Breast epithelium (tissue), 4 donors: Measurements from ENCODE around the gene CTSC. TPM values are rescaled to one million over a fixed set of nuclear protein-coding genes. Genes with fewer than 3 reads are reported as not detected.

Source experiments
- DNase-seq, 2 donors: peaks; one replicate each; pipeline ENCODE4 v3.0.0-alpha.2; 2019; ENCODE audit warnings: low spot score in 2 of 2
- H3K27ac ChIP-seq, 2 donors: fragments of 200-600 bp; sonication (generic) in 1 of 2; one replicate each; pipeline ENCODE4 v1.5.1; 2016 to 2019; ENCODE audit warnings: mild to moderate bottlenecking in 1 of 2
- H3K27me3 ChIP-seq, 2 donors: fragments of 200-600 bp; sonication (generic) in 1 of 2; one replicate each; pipeline versions ENCODE4 v1.5.1 to v1.6.0; 2017 to 2019; ENCODE audit warnings: control low read depth in 1 of 2, mild to moderate bottlenecking in 1 of 2
- H3K36me3 ChIP-seq: fragments of 200-600 bp; one replicate; pipeline ENCODE4 v1.5.1; 2019
- H3K4me1 ChIP-seq, 2 donors: fragments of 200-600 bp; sonication (generic); one replicate each; pipeline ENCODE4 v1.5.1; 2016 to 2019; ENCODE audit warnings: control low read depth in 1 of 2
- H3K4me3 ChIP-seq, 3 donors: fragments of 200-600 bp; sonication (generic); 1 replicate in 2 of 3; 2 replicates in 1 of 3; pipeline ENCODE4 v1.5.1; 2016 to 2019; ENCODE audit warnings: mild to moderate bottlenecking in 3 of 3, moderate library complexity in 2 of 3
- H3K9me3 ChIP-seq, 2 donors: fragments of 200-600 bp; sonication (generic) in 1 of 2; one replicate each; pipeline ENCODE4 v1.5.1; 2016 to 2019; ENCODE audit warnings: control low read depth in 1 of 2
- POLR2A ChIP-seq: fragments of 450-650 bp; IDR thresholded peaks from one replicate; pipeline ENCODE4 v1.6.1; 2016; ENCODE audit warnings: antibody characterized with exemption, mild to moderate bottlenecking, moderate library complexity
- POLR2AphosphoS5 ChIP-seq, 3 donors: sonication (generic); formaldehyde crosslinking; IDR thresholded peaks; one replicate each; pipeline ENCODE4 v1.6.1; 2017; ENCODE audit warnings: antibody characterized with exemption in 3 of 3
- intact Hi-C: fragments of 100-400 bp; cut with DNase I; formaldehyde crosslinking; loops from one replicate; pipeline ENCODE4 v1.15.1; 2023; ENCODE audit warnings: low total_unique reads
- total RNA-seq, 3 donors: library from RNA; depleted of rRNA; stranded (reverse); fragments of >200 nt; gene quantifications; one replicate each; pipeline ENCODE4 v1.1.0, GENCODE V29; 2016
- TF ChIP-seq, protein P1 (sequence below), 3 donors: fragments of 450-650 bp; IDR thresholded peaks; one replicate each; pipeline ENCODE4 v1.5.1; 2016 to 2017; ENCODE audit warnings: antibody characterized with exemption in 3 of 3, mild to moderate bottlenecking in 3 of 3, moderate library complexity in 3 of 3

The CTSC gene
- total RNA-seq, 3 donors from 2014 or later: 56.0 to 103 (median 64.1) TPM

DNA sequence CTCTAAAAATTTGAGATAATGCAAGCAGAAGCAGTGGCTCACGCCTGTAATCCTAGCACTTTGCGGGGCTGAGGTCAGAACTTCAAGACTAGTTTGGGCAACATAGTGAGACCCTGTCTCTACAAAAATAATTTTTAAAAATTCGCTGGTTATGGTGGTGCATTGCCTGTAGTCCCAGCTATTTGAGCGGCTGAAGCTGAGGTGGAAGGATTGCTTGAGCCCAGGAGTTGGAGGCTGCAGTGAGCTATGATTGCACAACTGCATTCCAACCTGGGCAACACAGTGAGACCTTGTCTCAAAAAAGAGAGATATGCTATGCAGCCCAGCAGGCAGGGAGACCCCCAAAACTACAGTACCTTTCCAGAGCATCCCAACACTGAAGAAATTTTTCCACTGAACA, 2.3 kb downstream of the CTSC start:
- no peaks in the 10 kb centered on the region for H3K36me3 ChIP-seq
- no peaks in the 10 kb centered on the region for H3K9me3 ChIP-seq
- no peak overlapping the region for H3K27ac ChIP-seq
- H3K4me3 ChIP-seq: peak overlapping the region in 1 of 3 donors; percentile 32
- no peaks in the 10 kb centered on the region for H3K4me1 ChIP-seq
- H3K27me3 ChIP-seq: no peaks in the 10 kb centered on the region
- intact Hi-C loops: no loop called here
- no peak for TF ChIP-seq POLR2AphosphoS5 (IDR thresholded peaks at IDR 0.05)
- TF ChIP-seq, protein P1, sequence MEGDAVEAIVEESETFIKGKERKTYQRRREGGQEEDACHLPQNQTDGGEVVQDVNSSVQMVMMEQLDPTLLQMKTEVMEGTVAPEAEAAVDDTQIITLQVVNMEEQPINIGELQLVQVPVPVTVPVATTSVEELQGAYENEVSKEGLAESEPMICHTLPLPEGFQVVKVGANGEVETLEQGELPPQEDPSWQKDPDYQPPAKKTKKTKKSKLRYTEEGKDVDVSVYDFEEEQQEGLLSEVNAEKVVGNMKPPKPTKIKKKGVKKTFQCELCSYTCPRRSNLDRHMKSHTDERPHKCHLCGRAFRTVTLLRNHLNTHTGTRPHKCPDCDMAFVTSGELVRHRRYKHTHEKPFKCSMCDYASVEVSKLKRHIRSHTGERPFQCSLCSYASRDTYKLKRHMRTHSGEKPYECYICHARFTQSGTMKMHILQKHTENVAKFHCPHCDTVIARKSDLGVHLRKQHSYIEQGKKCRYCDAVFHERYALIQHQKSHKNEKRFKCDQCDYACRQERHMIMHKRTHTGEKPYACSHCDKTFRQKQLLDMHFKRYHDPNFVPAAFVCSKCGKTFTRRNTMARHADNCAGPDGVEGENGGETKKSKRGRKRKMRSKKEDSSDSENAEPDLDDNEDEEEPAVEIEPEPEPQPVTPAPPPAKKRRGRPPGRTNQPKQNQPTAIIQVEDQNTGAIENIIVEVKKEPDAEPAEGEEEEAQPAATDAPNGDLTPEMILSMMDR (IDR thresholded peaks at IDR 0.05): no peak
- TF ChIP-seq POLR2A: no peak
- no peak for DNase-seq

- DNase-seq: no peak
- Histone ChIP-seq H3K27ac (no peak overlapping the region), H3K4me3 (no peak overlapping the region), H3K36me3 (no peaks in the 10 kb centered on the region), H3K9me3 (no peaks in the 10 kb centered on the region), H3K4me1 (no peaks in the 10 kb centered on the region), H3K27me3 (no peaks in the 10 kb centered on the region)
- TF ChIP-seq, protein P1 (IDR thresholded peaks at IDR 0.05): no peak
- intact Hi-C loops: no loop called here
Observed at GRCh38 chr11:88333862-88334261, 3.7 kb downstream of the CTSC start.

DNA sequence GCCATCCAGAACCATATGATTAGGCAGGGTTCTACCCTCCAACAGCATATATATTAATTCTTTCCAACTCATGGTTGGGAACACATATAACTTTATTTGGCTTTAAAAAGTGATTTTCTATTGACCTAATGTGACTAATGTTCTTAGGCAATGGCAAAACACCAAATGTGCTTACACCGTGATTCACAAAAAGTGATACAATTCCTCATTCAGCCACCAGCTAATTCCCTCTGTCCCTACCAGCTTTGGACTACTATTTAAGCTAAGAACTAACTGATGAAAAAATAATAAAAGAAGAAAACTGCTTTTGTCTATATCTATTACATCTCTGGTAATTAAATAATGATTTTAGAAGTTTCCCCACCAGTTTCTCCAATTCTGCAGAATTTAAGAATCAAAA, 4.7 kb downstream of the CTSC start:
- H3K4me1 ChIP-seq: no peaks in the 10 kb centered on the region
- no peaks in the 10 kb centered on the region for H3K36me3 ChIP-seq
- intact Hi-C loops: no loop called here
- H3K4me3 ChIP-seq: no peak overlapping the region
- TF ChIP-seq POLR2AphosphoS5 (IDR thresholded peaks at IDR 0.05) (no peak), POLR2A (no peak)
- TF ChIP-seq, protein P1 (IDR thresholded peaks at IDR 0.05): no peak
- no peaks in the 10 kb centered on the region for H3K27me3 ChIP-seq
- DNase-seq: no peak
- no peaks in the 10 kb centered on the region for H3K9me3 ChIP-seq
- H3K27ac ChIP-seq: no peak overlapping the region

- Histone ChIP-seq H3K27ac (no peak overlapping the region), H3K9me3 (no peaks in the 10 kb centered on the region), H3K4me3 (no peak overlapping the region), H3K4me1 (no peaks in the 10 kb centered on the region), H3K36me3 (no peaks in the 10 kb centered on the region), H3K27me3 (no peaks in the 10 kb centered on the region)
- TF ChIP-seq, protein P1 (IDR thresholded peaks at IDR 0.05): no peak
- TF ChIP-seq POLR2AphosphoS5 (IDR thresholded peaks at IDR 0.05) (no peak), POLR2A (no peak)
- no peak for DNase-seq
- intact Hi-C loops: no loop called here
Observed at GRCh38 chr11:88330826-88331428, 6.6 kb downstream of the CTSC start.

DNA sequence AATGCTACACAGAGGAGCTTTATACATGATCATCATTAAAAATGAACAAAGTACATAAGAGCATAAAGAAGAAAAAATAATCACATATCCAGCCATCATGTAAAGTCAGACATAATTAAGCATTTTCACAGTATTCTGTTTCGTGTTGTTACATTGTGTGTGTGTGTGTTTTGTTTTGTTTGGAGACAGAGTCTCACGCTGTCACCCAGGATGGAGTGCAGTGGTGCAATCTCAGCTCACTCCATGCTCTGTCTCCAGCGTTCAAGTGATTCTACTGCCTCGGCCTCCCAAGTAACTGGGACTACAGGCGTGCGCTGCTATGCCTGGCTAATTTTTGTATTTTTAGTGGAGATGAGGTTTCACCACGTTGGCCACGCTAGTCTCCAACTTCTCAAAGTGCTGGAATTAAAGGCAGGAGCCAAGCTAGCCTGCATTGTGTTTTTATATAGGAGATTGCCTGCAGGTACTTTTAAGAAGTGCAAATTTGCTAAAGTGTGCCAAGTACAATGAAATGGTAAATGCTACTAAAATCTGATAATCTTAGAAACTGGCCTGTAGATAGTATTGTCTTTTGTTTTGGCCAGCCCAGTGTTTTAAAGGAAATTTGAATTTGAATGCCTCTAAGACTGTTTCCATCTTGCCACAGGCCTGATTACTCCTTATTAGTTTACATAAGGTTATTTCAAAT, 7.8 kb downstream of the CTSC start:
- Histone ChIP-seq H3K4me3 (no peak overlapping the region), H3K36me3 (no peaks in the 10 kb centered on the region), H3K27me3 (no peaks in the 10 kb centered on the region), H3K9me3 (no peaks in the 10 kb centered on the region), H3K27ac (no peak overlapping the region), H3K4me1 (no peaks in the 10 kb centered on the region)
- TF ChIP-seq POLR2A (no peak), POLR2AphosphoS5 (IDR thresholded peaks at IDR 0.05) (no peak)
- TF ChIP-seq, protein P1 (IDR thresholded peaks at IDR 0.05): no peak
- intact Hi-C loops: no loop called here
- no peak for DNase-seq
